Tibial artery (tissue), 4 donors: ENCODE measurements around the gene IFNGR1.

Experiments
- DNase-seq, 2 donors: peaks; one replicate each; pipeline ENCODE4 v3.0.0-alpha.2; 2019
- H3K27ac ChIP-seq, 2 donors: fragments of 200-600 bp; sonication (generic) in 1 of 2; 1 replicate in 1 of 2; 2 replicates in 1 of 2; pipeline ENCODE4 v1.5.1; 2018 to 2019; ENCODE audit warnings: mild to moderate bottlenecking in 1 of 2
- H3K27me3 ChIP-seq, 2 donors: fragments of 200-600 bp; sonication (generic) in 1 of 2; one replicate each; pipeline versions ENCODE4 v1.5.1 to v1.6.0; 2016 to 2019
- H3K36me3 ChIP-seq, 3 donors: fragments of 200-600 bp; sonication (generic) in 2 of 3; one replicate each; pipeline ENCODE4 v1.5.1; 2016 to 2019; ENCODE audit warnings: mild to moderate bottlenecking in 2 of 3
- H3K4me1 ChIP-seq, 4 donors: fragments of 200-600 bp; sonication (generic) in 2 of 4; 1 replicate in 3 of 4; 2 replicates in 1 of 4; pipeline ENCODE4 v1.5.1; 2016 to 2019
- H3K4me3 ChIP-seq, 2 donors: fragments of 200-600 bp; sonication (generic) in 1 of 2; 1 replicate in 1 of 2; 2 replicates in 1 of 2; pipeline ENCODE4 v1.5.1; 2018 to 2019; ENCODE audit warnings: mild to moderate bottlenecking in 2 of 2
- H3K9me3 ChIP-seq, 3 donors: fragments of 200-600 bp; sonication (generic) in 1 of 3; one replicate each; pipeline ENCODE4 v1.5.1; 2016 to 2019
- CTCF ChIP-seq, 2 experiments: fragments of 200-600 bp in 1 of 2; fragments of 450-650 bp in 1 of 2; IDR thresholded peaks; one replicate each; pipeline ENCODE4 v1.5.1; 2017 to 2019; ENCODE audit warnings: antibody characterized with exemption in 2 of 2, mild to moderate bottlenecking in 1 of 2, moderate library complexity in 1 of 2
- intact Hi-C: fragments of 100-400 bp; cut with DNase I; formaldehyde crosslinking; loops from one replicate; pipeline ENCODE4 v1.15.0; 2023; ENCODE audit warnings: low total_unique reads

IFNGR1 gene

GRCh38 chr6:137191670-137192069 is 27.5 kb downstream of the IFNGR1 start:
- intact Hi-C loops: no loop called here

GRCh38 chr6:137191236-137191635 is 27.9 kb downstream of the IFNGR1 start:
- H3K27ac ChIP-seq: no peak overlapping the region
- DNase-seq: no peak
- intact Hi-C loops: no loop called here

More at GRCh38 chr6:137191670-137192069, 27.5 kb downstream of the IFNGR1 start:
- no peak for TF ChIP-seq CTCF (IDR thresholded peaks at IDR 0.05)
- no peak overlapping the region for H3K27ac ChIP-seq
- DNase-seq: no peak
- no peaks in the 10 kb centered on the region for H3K27me3 ChIP-seq
- no peaks in the 10 kb centered on the region for H3K9me3 ChIP-seq
- no peaks in the 10 kb centered on the region for H3K4me1 ChIP-seq
- no peak overlapping the region for H3K4me3 ChIP-seq
- H3K36me3 ChIP-seq: no peaks in the 10 kb centered on the region

GRCh38 chr6:137190583-137191094 is 28.5 kb downstream of the IFNGR1 start:
- H3K4me3 ChIP-seq: no peak overlapping the region
- H3K27ac ChIP-seq: no peak overlapping the region
- H3K9me3 ChIP-seq: no peaks in the 10 kb centered on the region
- intact Hi-C loops: no loop called here
- H3K4me1 ChIP-seq: no peaks in the 10 kb centered on the region
- H3K36me3 ChIP-seq: no peaks in the 10 kb centered on the region
- H3K27me3 ChIP-seq: no peaks in the 10 kb centered on the region
- DNase-seq: no peak
- TF ChIP-seq CTCF (IDR thresholded peaks at IDR 0.05): no peak

More at GRCh38 chr6:137191236-137191635, 27.9 kb downstream of the IFNGR1 start:
- Histone ChIP-seq H3K27me3 (no peaks in the 10 kb centered on the region), H3K4me1 (no peaks in the 10 kb centered on the region), H3K9me3 (no peaks in the 10 kb centered on the region), H3K36me3 (no peaks in the 10 kb centered on the region), H3K4me3 (no peak overlapping the region)
- TF ChIP-seq CTCF (IDR thresholded peaks at IDR 0.05): no peak

- H3K9me3 ChIP-seq: peaks cover 2 to 11% (median 8%) of the 10 kb centered on the region in 3 donors
- H3K27ac ChIP-seq: no peak overlapping the region
- no peak for DNase-seq
- peaks cover 0 to 6% (median 0%) of the 10 kb centered on the region in 3 donors for H3K36me3 ChIP-seq
- TF ChIP-seq CTCF (IDR thresholded peaks at IDR 0.05): no peak
- no peak overlapping the region for H3K4me3 ChIP-seq
- H3K27me3 ChIP-seq: no peaks in the 10 kb centered on the region
- intact Hi-C loops: no loop called here
- H3K4me1 ChIP-seq: no peaks in the 10 kb centered on the region
Observed at GRCh38 chr6:137188855-137189254, 30.3 kb downstream of the IFNGR1 start.

GRCh38 chr6:137185290-137185689 is 33.9 kb downstream of the IFNGR1 start:
- no peak overlapping the region for H3K4me3 ChIP-seq
- intact Hi-C loops: no loop called here
- H3K36me3 ChIP-seq: peaks cover 0 to 6% (median 0%) of the 10 kb centered on the region in 3 donors
- no peak overlapping the region for H3K27ac ChIP-seq
- H3K27me3 ChIP-seq: no peaks in the 10 kb centered on the region
- TF ChIP-seq CTCF (IDR thresholded peaks at IDR 0.05): no peak
- no peaks in the 10 kb centered on the region for H3K4me1 ChIP-seq
- peaks cover 2 to 31% (median 8%) of the 10 kb centered on the region in 3 donors for H3K9me3 ChIP-seq
- no peak for DNase-seq

GRCh38 chr6:137182654-137183073 is 36.5 kb downstream of the IFNGR1 start:
- no peak overlapping the region for H3K4me3 ChIP-seq
- no peak for TF ChIP-seq CTCF (IDR thresholded peaks at IDR 0.05)
- peaks cover 2 to 31% (median 8%) of the 10 kb centered on the region in 3 donors for H3K9me3 ChIP-seq

More at GRCh38 chr6:137182654-137183073, 36.5 kb downstream of the IFNGR1 start:
- Histone ChIP-seq H3K36me3 (peaks cover 0 to 6% (median 0%) of the 10 kb centered on the region in 3 donors), H3K27me3 (no peaks in the 10 kb centered on the region), H3K4me1 (no peaks in the 10 kb centered on the region), H3K27ac (no peak overlapping the region)
- intact Hi-C loops: no loop called here
- DNase-seq: no peak
